ENCODE measurements around the gene RBM44. TPM values are rescaled to one million over a fixed set of nuclear protein-coding genes. Genes with fewer than 3 reads are reported as not detected.

RBM44 gene
- total RNA-seq, 1 experiment from 2014 or later, result 0.14 TPM

DNA sequence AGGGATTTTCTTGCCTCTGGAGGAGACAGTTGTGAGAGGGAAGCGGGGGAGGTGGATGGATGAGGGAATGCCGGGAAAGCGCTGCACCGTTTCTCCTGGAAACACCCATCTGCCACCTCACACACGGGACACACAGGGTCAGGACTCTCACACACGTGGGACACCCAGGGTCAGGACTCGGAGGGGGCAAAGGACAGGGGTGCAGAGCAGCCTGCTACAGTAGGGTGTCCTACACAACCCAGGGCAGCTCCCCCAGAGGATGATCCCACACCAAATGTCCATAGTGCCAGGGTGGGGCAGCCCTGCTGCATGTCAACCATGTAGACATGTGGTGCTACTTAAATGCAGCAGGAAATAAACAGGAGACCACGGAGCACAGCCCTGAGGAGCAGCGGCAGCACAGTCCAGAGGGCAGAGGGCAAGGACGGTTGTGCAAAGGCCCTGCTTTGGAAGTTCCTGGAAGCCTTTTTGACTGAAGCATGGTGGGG lies 65.9 kb downstream of the RBM44 start:
- Histone ChIP-seq H3K36me3 (ENCODE audit: control insufficient read depth, insufficient read depth, low read length) (no peaks in the 10 kb centered on the region), H3K4me3 (ENCODE audit: low read depth, low read length) (no peak overlapping the region), H3K9me3 (no peaks in the 10 kb centered on the region), H3K4me1 (peaks cover 22% of the 10 kb centered on the region), H3K27me3 (replicated peaks; ENCODE audit: control insufficient read depth, insufficient read depth, low read length) (no peaks in the 10 kb centered on the region)
- intact Hi-C loops (cut with micrococcal nuclease; ENCODE audit: unreplicated experiment), result no loop called here
- TF ChIP-seq, protein P1, sequence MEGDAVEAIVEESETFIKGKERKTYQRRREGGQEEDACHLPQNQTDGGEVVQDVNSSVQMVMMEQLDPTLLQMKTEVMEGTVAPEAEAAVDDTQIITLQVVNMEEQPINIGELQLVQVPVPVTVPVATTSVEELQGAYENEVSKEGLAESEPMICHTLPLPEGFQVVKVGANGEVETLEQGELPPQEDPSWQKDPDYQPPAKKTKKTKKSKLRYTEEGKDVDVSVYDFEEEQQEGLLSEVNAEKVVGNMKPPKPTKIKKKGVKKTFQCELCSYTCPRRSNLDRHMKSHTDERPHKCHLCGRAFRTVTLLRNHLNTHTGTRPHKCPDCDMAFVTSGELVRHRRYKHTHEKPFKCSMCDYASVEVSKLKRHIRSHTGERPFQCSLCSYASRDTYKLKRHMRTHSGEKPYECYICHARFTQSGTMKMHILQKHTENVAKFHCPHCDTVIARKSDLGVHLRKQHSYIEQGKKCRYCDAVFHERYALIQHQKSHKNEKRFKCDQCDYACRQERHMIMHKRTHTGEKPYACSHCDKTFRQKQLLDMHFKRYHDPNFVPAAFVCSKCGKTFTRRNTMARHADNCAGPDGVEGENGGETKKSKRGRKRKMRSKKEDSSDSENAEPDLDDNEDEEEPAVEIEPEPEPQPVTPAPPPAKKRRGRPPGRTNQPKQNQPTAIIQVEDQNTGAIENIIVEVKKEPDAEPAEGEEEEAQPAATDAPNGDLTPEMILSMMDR (IDR thresholded peaks at IDR 0.05; ENCODE audit: insufficient read depth in 1 of 2, low read depth in 1 of 2, low read length in 1 of 2, severe bottlenecking in 1 of 2, unreplicated experiment in 1 of 2), result no peak
- no peaks in the 10 kb centered on the region for H3K9me3 Mint-ChIP-seq (ENCODE audit: unreplicated experiment)
- CTCF ChIA-PET, result no interaction called here
- no peaks in the 10 kb centered on the region for H3K36me3 Mint-ChIP-seq (ENCODE audit: insufficient read depth, unreplicated experiment)
- POLR2A ChIA-PET, result no interaction called here
- no peak overlapping the region for H3K27ac Mint-ChIP-seq (ENCODE audit: unreplicated experiment)
- no peaks in the 10 kb centered on the region for H3K27me3 Mint-ChIP-seq (ENCODE audit: insufficient read depth, unreplicated experiment)
- no peak overlapping the region for H3K4me3 Mint-ChIP-seq (ENCODE audit: unreplicated experiment)
- no peak for DNase-seq
- no peaks in the 10 kb centered on the region for H3K4me1 Mint-ChIP-seq (ENCODE audit: low read depth, unreplicated experiment)
- BruUV-seq (replicated peaks), result no TSS peak

DNA sequence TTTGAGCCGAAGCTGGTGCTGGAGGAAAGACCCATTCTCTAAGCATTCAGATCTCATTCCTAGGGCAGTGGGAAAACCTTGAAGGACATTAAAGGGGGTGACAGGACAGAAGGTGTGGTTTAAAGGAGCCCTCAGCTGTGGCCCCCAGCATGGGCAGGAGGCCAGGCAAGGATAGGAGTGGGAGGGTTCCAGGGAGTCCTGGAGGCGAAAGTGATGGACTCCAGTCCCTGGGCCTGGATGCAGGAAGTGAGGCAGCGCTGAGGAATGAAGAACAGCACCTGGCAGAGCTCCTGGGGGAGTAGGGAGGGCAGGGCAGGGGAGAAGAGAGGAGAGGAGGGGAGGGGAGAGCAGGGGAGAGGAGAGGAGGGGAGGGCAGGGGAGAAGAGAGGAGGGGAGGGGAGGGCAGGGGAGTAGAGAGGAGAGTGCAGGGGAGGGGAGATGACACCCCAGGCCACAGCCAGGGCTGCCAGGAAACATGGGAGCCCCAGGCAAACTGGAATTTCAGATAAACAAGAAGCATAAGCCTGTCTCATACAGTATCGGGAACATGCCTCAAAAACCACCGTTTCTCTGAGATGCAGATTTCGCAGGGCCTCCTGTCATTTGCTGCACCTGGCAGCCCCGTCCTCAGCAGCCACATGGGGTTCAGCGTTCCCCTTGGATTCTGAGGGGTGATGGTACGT lies 66.5 kb downstream of the RBM44 start:
- Mint-ChIP-seq H3K36me3 (ENCODE audit: insufficient read depth, unreplicated experiment) (no peaks in the 10 kb centered on the region), H3K27me3 (ENCODE audit: insufficient read depth, unreplicated experiment) (no peaks in the 10 kb centered on the region), H3K4me3 (ENCODE audit: unreplicated experiment) (no peak overlapping the region), H3K27ac (ENCODE audit: unreplicated experiment) (no peak overlapping the region), H3K9me3 (ENCODE audit: unreplicated experiment) (no peaks in the 10 kb centered on the region), H3K4me1 (ENCODE audit: low read depth, unreplicated experiment) (no peaks in the 10 kb centered on the region)
- BruUV-seq (replicated peaks), result no TSS peak
- intact Hi-C loops (cut with micrococcal nuclease; ENCODE audit: unreplicated experiment), result no loop called here
- Histone ChIP-seq H3K36me3 (ENCODE audit: control insufficient read depth, insufficient read depth, low read length) (no peaks in the 10 kb centered on the region), H3K9me3 (no peaks in the 10 kb centered on the region), H3K4me1 (peaks cover 22% of the 10 kb centered on the region), H3K4me3 (ENCODE audit: low read depth, low read length) (no peak overlapping the region), H3K27me3 (replicated peaks; ENCODE audit: control insufficient read depth, insufficient read depth, low read length) (no peaks in the 10 kb centered on the region)
- ChIA-PET POLR2A (no interaction called here), CTCF (no interaction called here)
- no peak for DNase-seq
- TF ChIP-seq, protein P1 (IDR thresholded peaks at IDR 0.05; ENCODE audit: insufficient read depth in 1 of 2, low read depth in 1 of 2, low read length in 1 of 2, severe bottlenecking in 1 of 2, unreplicated experiment in 1 of 2), result no peak

DNA sequence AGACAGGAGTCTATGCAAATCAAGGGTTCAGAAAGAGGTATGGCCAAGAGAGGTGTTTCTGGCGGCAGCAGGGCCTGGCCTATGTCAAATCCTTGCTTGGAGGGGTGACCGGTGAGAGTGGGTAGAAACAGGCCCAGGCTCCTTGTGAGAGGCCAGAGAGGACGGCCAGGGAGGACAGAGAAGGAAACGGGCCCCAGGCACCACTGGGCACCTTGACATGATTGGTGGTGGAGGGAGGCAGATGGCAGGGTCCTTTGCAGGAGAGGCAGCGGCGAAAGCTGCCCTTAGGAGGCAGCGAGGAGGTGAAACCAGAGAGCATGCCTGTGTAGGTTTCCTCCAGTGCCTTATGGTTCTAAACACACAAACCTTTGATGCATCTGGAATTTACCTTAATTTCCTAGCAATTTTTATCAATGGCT lies 67.1 kb downstream of the RBM44 start:
- ChIA-PET CTCF (no interaction called here), POLR2A (no interaction called here)
- H3K4me3 ChIP-seq (ENCODE audit: low read depth, low read length), result no peak overlapping the region
- TF ChIP-seq, protein P1 (IDR thresholded peaks at IDR 0.05; ENCODE audit: insufficient read depth in 1 of 2, low read depth in 1 of 2, low read length in 1 of 2, severe bottlenecking in 1 of 2, unreplicated experiment in 1 of 2), result no peak
- intact Hi-C loops (cut with micrococcal nuclease; ENCODE audit: unreplicated experiment), result no loop called here
- Mint-ChIP-seq H3K36me3 (ENCODE audit: insufficient read depth, unreplicated experiment) (no peaks in the 10 kb centered on the region), H3K4me3 (ENCODE audit: unreplicated experiment) (no peak overlapping the region), H3K27ac (ENCODE audit: unreplicated experiment) (no peak overlapping the region), H3K4me1 (ENCODE audit: low read depth, unreplicated experiment) (no peaks in the 10 kb centered on the region), H3K27me3 (ENCODE audit: insufficient read depth, unreplicated experiment) (no peaks in the 10 kb centered on the region), H3K9me3 (ENCODE audit: unreplicated experiment) (no peaks in the 10 kb centered on the region)
- no peaks in the 10 kb centered on the region for H3K9me3 ChIP-seq
- no peak for DNase-seq
- no peaks in the 10 kb centered on the region for H3K27me3 ChIP-seq (replicated peaks; ENCODE audit: control insufficient read depth, insufficient read depth, low read length)
- H3K36me3 ChIP-seq (ENCODE audit: control insufficient read depth, insufficient read depth, low read length), result no peaks in the 10 kb centered on the region
- BruUV-seq (replicated peaks), result no TSS peak
- peaks cover 19% of the 10 kb centered on the region for H3K4me1 ChIP-seq
